Measurements from ENCODE around the gene TNS3. TPM values are rescaled to one million over a fixed set of nuclear protein-coding genes. Genes with fewer than 3 reads are reported as not detected.
A peak's percentile ranks its signal among the peaks of the same experiment; 100 is the strongest.

The TNS3 gene
- total RNA-seq, 4 donors from 2014 or later = 6.6 to 16.0 (median 9.6) TPM

DNA sequence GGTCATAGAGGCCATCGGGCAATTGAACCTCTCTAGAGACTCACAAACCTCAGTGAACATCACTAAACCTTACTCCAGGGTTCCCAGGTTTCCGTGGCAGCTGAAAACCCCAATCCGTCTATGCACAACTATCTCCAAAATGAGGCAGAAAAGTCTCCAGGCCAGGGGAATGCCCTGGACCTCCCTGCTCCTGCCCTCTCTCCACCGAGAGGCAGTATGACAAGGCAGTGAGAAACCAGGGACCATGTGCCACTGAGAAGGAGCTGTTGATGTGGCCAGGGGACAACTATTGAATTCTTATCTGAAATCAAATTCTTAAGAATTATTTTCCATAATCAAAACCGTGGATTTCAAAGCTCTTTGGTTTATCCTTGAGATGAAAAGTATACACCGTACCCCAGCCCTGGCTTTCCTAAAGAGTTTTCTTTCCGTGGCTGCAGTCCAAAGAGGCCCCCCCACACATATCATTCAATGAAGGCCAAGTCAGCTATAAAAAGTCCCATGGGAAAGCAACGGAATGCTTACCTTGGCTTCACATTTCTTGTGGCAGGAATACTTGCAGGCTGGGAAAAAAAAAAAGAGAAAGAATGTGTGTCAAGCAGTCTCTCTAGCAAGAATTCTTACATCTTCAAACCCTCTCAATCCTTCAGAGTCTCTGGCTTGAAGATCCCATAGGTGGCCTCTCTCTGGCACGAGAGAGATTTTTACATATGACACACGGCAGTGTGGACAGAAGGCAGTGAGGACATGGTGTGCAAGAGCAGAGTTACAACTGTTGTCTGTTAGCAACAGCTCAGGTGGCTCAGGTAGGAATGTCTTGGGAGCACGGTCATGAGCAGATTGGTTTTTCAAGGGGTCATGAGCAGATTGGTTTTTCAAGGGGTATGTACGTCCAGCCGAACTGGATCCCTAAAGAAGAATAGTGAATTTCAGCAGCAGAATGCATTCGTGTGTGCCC, 75.2 kb downstream of the TNS3 start:
- DNase-seq = no peak
- TF ChIP-seq, protein P1, sequence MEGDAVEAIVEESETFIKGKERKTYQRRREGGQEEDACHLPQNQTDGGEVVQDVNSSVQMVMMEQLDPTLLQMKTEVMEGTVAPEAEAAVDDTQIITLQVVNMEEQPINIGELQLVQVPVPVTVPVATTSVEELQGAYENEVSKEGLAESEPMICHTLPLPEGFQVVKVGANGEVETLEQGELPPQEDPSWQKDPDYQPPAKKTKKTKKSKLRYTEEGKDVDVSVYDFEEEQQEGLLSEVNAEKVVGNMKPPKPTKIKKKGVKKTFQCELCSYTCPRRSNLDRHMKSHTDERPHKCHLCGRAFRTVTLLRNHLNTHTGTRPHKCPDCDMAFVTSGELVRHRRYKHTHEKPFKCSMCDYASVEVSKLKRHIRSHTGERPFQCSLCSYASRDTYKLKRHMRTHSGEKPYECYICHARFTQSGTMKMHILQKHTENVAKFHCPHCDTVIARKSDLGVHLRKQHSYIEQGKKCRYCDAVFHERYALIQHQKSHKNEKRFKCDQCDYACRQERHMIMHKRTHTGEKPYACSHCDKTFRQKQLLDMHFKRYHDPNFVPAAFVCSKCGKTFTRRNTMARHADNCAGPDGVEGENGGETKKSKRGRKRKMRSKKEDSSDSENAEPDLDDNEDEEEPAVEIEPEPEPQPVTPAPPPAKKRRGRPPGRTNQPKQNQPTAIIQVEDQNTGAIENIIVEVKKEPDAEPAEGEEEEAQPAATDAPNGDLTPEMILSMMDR (IDR thresholded peaks at IDR 0.05) = no peak
- TF ChIP-seq POLR2A (IDR thresholded peaks at IDR 0.05) = no peak
- no peak overlapping the region for H3K4me3 ChIP-seq
- no peaks in the 10 kb centered on the region for H3K9me3 ChIP-seq
- no peaks in the 10 kb centered on the region for H3K4me1 ChIP-seq
- peaks cover 0 to 6% (median 0%) of the 10 kb centered on the region in 4 donors for H3K27me3 ChIP-seq
- no peak overlapping the region for H3K27ac ChIP-seq
- no peaks in the 10 kb centered on the region for H3K36me3 ChIP-seq
- 81 to 84% methylated on average over 14 of the region's 14 CpGs for WGBS, 2 donors
- intact Hi-C loops (cut with DNase I) = no loop called here

DNA sequence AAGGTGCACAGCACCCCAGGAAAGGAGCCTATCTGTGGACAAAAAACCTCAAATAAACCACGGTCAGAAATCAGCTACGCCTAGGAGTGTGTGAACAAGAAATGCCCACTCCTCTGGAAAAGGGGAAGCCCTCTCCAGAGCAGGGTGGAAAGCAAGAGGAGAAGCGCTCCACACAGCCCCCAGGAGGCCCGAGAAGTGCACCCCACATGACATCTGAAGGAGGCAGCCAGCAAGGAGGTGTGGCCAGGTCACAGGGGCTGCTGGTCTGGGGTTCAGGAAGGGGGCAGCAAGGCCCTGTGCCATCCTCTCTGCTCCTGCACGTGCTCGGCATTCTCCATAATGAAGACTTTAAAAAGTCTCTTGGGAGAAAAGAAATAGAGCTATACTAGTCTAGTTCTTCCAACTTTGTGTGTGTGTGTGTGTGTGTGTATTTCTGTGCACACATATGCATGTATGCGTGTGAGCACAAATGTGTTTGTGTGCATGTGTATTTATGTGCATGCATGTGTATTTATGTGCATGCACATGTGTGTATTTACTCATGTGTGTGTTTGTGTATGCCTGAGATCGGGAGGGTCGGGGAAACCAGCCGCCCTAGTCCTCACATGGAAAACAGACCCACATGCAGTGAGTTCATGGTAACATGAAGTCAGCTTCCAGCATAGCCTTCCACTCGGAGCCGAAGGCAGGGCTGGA, 76.5 kb downstream of the TNS3 start:
- no peak overlapping the region for H3K27ac ChIP-seq
- H3K4me3 ChIP-seq = no peak overlapping the region
- DNase-seq = no peak
- peaks cover 0 to 6% (median 0%) of the 10 kb centered on the region in 4 donors for H3K27me3 ChIP-seq
- TF ChIP-seq POLR2A (IDR thresholded peaks at IDR 0.05) = no peak
- TF ChIP-seq, protein P1 (IDR thresholded peaks at IDR 0.05) = no peak
- intact Hi-C loops (cut with DNase I) = no loop called here
- no peaks in the 10 kb centered on the region for H3K4me1 ChIP-seq
- H3K36me3 ChIP-seq = no peaks in the 10 kb centered on the region
- no peaks in the 10 kb centered on the region for H3K9me3 ChIP-seq
- WGBS, 2 donors = 79 to 97% methylated on average over 6 to 12 of the region's 12 CpGs

DNA sequence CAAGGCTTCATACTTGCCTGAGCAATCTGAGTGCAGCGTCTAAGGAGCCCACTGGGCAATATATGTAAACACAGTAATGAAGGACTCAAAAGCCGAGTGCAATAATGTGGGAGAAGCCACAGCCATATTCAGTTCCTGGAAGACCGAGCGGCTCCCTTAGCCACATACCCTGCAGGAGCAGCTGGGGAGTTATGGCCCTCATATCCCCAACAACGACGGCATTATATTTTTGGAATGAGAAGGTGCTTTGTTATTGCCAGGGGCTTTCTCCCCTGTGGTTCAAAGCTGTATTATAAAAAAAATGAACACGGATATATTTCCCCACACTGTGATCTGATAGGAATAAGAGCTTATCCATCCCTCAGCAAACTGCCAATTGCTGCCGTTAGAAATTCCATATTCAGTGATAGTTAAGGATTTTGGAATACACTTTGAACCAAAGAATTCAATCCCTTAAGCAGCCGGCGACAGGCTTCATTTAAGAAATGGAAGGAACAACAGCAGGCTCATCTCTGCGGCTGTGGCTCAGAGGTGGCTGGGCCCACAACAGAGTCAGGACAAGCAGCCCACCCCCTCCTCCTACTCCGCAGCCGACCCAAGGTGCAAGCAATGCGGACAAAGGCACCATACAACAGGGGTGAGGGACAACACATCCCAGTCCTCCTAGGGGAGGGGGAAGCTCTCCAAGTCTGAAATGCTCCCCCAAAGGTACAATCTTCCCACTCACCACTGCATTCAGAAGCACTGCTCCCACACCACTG, 77.2 kb downstream of the TNS3 start:
- Histone ChIP-seq H3K4me3 (no peak overlapping the region), H3K27me3 (peaks cover 0 to 6% (median 0%) of the 10 kb centered on the region in 4 donors), H3K27ac (peak overlapping the region in 1 of 4 donors; percentile 4), H3K36me3 (no peaks in the 10 kb centered on the region), H3K9me3 (no peaks in the 10 kb centered on the region), H3K4me1 (no peaks in the 10 kb centered on the region)
- DNase-seq = no peak
- WGBS, 2 donors = 88 to 90% methylated on average over 8 to 13 of the region's 14 CpGs
- intact Hi-C loops (cut with DNase I) = no loop called here
- TF ChIP-seq POLR2A (IDR thresholded peaks at IDR 0.05) = no peak
- TF ChIP-seq, protein P1 (IDR thresholded peaks at IDR 0.05) = no peak

DNA sequence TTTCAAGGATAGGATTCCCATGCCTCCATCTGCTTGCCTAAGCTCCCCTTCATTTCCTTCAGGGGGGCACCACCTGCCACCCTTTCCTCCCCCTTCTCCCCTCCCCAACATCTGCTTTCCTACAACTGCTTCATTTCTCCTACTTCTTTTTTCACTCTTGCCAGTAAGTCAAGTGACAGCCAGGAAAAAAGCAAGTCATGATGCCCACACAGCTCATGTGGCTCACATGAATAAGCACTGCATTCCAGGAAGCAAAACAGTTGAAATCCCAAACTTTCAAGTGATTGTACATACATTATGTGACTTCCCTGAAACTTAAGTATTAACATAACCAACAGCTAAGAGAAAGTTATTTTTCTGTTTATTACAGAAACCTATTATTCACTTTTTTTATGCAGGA, 78.6 kb downstream of the TNS3 start:
- Histone ChIP-seq H3K9me3 (no peaks in the 10 kb centered on the region), H3K4me3 (no peak overlapping the region), H3K27me3 (peaks cover 0 to 6% (median 0%) of the 10 kb centered on the region in 4 donors), H3K27ac (peak overlapping the region in 1 of 4 donors; percentile 8), H3K36me3 (no peaks in the 10 kb centered on the region), H3K4me1 (no peaks in the 10 kb centered on the region)
- TF ChIP-seq, protein P1 (IDR thresholded peaks at IDR 0.05) = no peak
- no peak for TF ChIP-seq POLR2A (IDR thresholded peaks at IDR 0.05)
- intact Hi-C loops (cut with DNase I) = no loop called here
- no peak for DNase-seq
